ENCODE results near the gene TNFSF4. TPM values are rescaled to one million over a fixed set of nuclear protein-coding genes. Genes with fewer than 3 reads are reported as not detected.

The TNFSF4 gene
- total and polyA plus RNA-seq, 12 donors, result 0.79 to 3.6 (median 1.6) TPM

DNA sequence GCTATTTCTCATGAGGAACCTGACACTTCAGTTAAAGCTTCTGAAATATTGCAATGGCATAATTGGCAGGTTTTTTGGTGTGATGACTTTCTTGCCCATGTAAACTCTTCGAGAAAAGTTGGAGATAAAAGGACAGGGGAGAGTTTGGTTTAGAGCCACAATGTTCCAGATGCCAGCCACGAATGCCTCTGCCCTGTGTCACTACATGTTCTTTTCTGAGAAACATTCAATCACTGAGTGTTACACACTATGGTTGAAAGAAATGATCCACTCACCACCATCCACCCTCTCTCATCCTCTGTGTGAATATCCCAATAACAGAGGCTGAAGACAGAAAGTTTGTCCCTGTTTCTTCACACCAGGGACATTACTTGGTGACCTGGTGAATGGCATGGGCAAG is 66.4 kb downstream of the TNFSF4 start:
- H3K4me3 ChIP-seq, result no peak overlapping the region
- H3K9me3 ChIP-seq (replicated peaks in 1 of 3), result no peaks in the 10 kb centered on the region
- no peak overlapping the region for H3K27ac ChIP-seq
- 63 to 70% (median 65%) methylated on average over 2 of the region's 2 CpGs for WGBS, 4 donors
- H3K27me3 ChIP-seq, result no peaks in the 10 kb centered on the region
- no peak for DNase-seq
- intact Hi-C loops (cut with DNase I), result no loop called here
- TF ChIP-seq, protein P1, sequence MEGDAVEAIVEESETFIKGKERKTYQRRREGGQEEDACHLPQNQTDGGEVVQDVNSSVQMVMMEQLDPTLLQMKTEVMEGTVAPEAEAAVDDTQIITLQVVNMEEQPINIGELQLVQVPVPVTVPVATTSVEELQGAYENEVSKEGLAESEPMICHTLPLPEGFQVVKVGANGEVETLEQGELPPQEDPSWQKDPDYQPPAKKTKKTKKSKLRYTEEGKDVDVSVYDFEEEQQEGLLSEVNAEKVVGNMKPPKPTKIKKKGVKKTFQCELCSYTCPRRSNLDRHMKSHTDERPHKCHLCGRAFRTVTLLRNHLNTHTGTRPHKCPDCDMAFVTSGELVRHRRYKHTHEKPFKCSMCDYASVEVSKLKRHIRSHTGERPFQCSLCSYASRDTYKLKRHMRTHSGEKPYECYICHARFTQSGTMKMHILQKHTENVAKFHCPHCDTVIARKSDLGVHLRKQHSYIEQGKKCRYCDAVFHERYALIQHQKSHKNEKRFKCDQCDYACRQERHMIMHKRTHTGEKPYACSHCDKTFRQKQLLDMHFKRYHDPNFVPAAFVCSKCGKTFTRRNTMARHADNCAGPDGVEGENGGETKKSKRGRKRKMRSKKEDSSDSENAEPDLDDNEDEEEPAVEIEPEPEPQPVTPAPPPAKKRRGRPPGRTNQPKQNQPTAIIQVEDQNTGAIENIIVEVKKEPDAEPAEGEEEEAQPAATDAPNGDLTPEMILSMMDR (IDR thresholded peaks at IDR 0.05), result no peak
- no peak for TF ChIP-seq POLR2A (IDR thresholded peaks at IDR 0.05)
- H3K4me1 ChIP-seq (replicated peaks in 1 of 2), result no peaks in the 10 kb centered on the region
- no peaks in the 10 kb centered on the region for H3K36me3 ChIP-seq (replicated peaks in 1 of 2)

DNA sequence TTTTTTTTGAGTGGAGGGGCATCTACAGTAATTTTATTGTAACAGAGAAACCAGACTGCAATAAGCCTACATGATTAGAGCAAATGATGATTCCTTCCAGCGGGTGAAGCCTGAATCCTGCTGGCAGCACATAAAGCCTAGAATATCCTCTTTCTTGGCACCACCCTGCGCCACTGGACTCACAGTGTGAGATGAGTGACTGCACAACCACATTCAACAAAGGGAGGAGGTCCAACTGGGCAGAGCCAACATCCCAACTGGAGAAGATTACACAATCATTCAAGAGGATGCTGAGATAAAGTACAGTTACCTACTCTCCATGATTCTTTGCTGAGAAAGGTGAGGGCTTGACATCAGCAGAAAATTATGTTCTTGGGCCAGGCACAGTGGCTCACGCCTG is 67.4 kb downstream of the TNFSF4 start:
- DNase-seq, result no peak
- TF ChIP-seq, protein P1 (IDR thresholded peaks at IDR 0.05), result no peak
- no peak for TF ChIP-seq POLR2A (IDR thresholded peaks at IDR 0.05)

DNA sequence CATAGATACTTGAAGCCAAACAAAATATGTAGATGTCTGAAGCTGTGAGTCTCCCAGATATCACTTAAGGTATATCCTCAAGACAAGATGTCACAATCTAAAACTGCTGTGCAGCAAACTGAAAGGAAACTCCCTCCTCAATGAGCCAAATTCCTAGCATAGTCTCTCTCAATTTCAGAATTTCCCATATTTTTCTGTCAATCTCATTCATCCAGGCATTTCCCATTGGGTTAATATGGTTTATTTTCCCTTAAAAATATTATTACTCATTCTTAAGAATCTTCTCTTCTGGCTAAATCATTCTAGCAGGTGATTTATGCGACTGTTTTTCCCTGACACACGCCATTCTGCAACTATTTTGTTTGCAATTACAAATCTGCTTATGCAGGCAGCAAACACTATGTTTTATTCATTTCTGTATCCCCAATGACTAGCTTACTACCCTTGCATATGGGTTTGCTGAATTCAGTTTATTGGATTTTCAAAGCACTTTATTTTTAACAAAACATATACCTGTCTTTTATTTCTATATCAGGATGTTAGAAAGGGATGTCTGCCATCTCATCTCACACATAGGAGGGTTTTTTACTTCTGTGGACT is 69.9 kb downstream of the TNFSF4 start:
- WGBS, 4 donors, result 84 to 92% (median 89%) methylated on average over 2 of the region's 2 CpGs
- DNase-seq, result no peak
- H3K36me3 ChIP-seq (replicated peaks in 1 of 2), result no peaks in the 10 kb centered on the region
- no peaks in the 10 kb centered on the region for H3K4me1 ChIP-seq (replicated peaks in 1 of 2)
- no peaks in the 10 kb centered on the region for H3K27me3 ChIP-seq
- no peak overlapping the region for H3K4me3 ChIP-seq
- H3K9me3 ChIP-seq (replicated peaks in 1 of 3), result no peaks in the 10 kb centered on the region
- intact Hi-C loops (cut with DNase I), result no loop called here
- no peak overlapping the region for H3K27ac ChIP-seq
- TF ChIP-seq POLR2A (IDR thresholded peaks at IDR 0.05), result no peak
- TF ChIP-seq, protein P1 (IDR thresholded peaks at IDR 0.05), result no peak

More for the DNA sequence above, 67.4 kb downstream of the TNFSF4 start:
- WGBS, 4 donors, result 84 to 97% (median 92%) methylated on average over 3 of the region's 3 CpGs
- H3K27ac ChIP-seq, result no peak overlapping the region
- no peak overlapping the region for H3K4me3 ChIP-seq
- H3K27me3 ChIP-seq, result no peaks in the 10 kb centered on the region
- H3K4me1 ChIP-seq (replicated peaks in 1 of 2), result no peaks in the 10 kb centered on the region
- intact Hi-C loops (cut with DNase I), result no loop called here
- H3K9me3 ChIP-seq (replicated peaks in 1 of 3), result no peaks in the 10 kb centered on the region
- H3K36me3 ChIP-seq (replicated peaks in 1 of 2), result no peaks in the 10 kb centered on the region

DNA sequence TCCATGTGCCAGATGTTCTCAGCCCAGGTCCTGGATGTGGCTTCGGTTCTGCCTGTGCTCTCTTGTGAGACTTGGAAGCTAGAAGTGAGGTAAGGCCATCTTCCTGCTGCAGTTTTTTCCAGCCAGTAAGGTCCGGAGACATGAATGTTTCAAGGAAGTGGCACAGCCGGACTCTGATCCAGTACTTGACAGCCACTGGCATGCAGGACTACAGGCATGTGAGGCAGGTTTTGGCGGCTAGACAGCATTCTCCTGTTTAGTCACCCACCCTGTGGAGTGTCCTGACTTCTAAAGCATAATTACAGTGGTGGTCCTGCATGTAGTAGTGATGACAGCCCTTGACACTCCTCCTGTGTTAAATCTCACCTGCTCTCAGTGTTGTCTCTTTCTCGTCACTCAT is 72.3 kb downstream of the TNFSF4 start:
- TF ChIP-seq, protein P1 (IDR thresholded peaks at IDR 0.05), result no peak
- TF ChIP-seq POLR2A (IDR thresholded peaks at IDR 0.05), result no peak
- 81 to 89% (median 86%) methylated on average over 5 of the region's 5 CpGs for WGBS, 4 donors
- H3K27me3 ChIP-seq, result no peaks in the 10 kb centered on the region
- no peaks in the 10 kb centered on the region for H3K9me3 ChIP-seq (replicated peaks in 1 of 3)
- no peak overlapping the region for H3K27ac ChIP-seq
- intact Hi-C loops (cut with DNase I), result no loop called here
- H3K36me3 ChIP-seq (replicated peaks in 1 of 2), result no peaks in the 10 kb centered on the region
- no peak overlapping the region for H3K4me3 ChIP-seq
- H3K4me1 ChIP-seq (replicated peaks in 1 of 2), result no peaks in the 10 kb centered on the region
- DNase-seq, result no peak
